Ascending aorta (tissue), 2 donors: ENCODE measurements around the gene ASIC3. TPM values are rescaled to one million over a fixed set of nuclear protein-coding genes. Genes with fewer than 3 reads are reported as not detected.

ENCODE experiments used
- DNase-seq, 2 donors: peaks; one replicate each; pipeline ENCODE4 v3.0.0-alpha.2; 2019; ENCODE audit warnings: low spot score in 2 of 2
- H3K27ac ChIP-seq, 2 donors: fragments of 200-600 bp; sonication (generic); one replicate each; pipeline ENCODE4 v1.5.1; 2016 to 2017; ENCODE audit warnings: mild to moderate bottlenecking in 1 of 2
- H3K27me3 ChIP-seq: fragments of 200-600 bp; sonication (generic); one replicate; pipeline ENCODE4 v1.5.1; 2017
- H3K36me3 ChIP-seq, 2 donors: fragments of 200-600 bp; sonication (generic); one replicate each; pipeline ENCODE4 v1.5.1; 2016
- H3K4me1 ChIP-seq, 2 donors: fragments of 200-600 bp; sonication (generic); one replicate each; pipeline ENCODE4 v1.5.1; 2016 to 2017; ENCODE audit warnings: mild to moderate bottlenecking in 1 of 2
- H3K4me3 ChIP-seq, 2 donors: fragments of 200-600 bp; sonication (generic); one replicate each; pipeline ENCODE4 v1.5.1; 2016 to 2017; ENCODE audit warnings: mild to moderate bottlenecking in 1 of 2
- H3K9me3 ChIP-seq, 2 donors: fragments of 200-600 bp; sonication (generic); one replicate each; pipeline ENCODE4 v1.5.1; 2016
- intact Hi-C: fragments of 100-400 bp; cut with DNase I; formaldehyde crosslinking; loops from one replicate; pipeline ENCODE4 v1.15.1; 2023
- total RNA-seq: library from RNA; depleted of rRNA; stranded (reverse); fragments of >200 nt; gene quantifications from one replicate; pipeline ENCODE4 v1.1.0, GENCODE V29; 2016
- TF ChIP-seq, protein P1 (sequence below), 3 experiments: fragments of 200-600 bp in 2 of 3; fragments of 450-650 bp in 1 of 3; sonication (generic) in 2 of 3; IDR thresholded peaks; one replicate each; pipeline ENCODE4 v1.5.1; 2016 to 2019; ENCODE audit warnings: antibody characterized with exemption in 3 of 3, mild to moderate bottlenecking in 1 of 3, moderate library complexity in 1 of 3

The ASIC3 gene
- total RNA-seq, 1 donor from 2014 or later: not detected

GRCh38 chr7:151017953-151018420 is 30.3 kb upstream of the ASIC3 start:
- intact Hi-C loops: loop anchor here (1.0 to 5.0 kb wide), 2 partner anchors 56 to 120 kb away; no protein-coding TSS in a partner anchor
- no peaks in the 10 kb centered on the region for H3K36me3 ChIP-seq
- H3K9me3 ChIP-seq: no peaks in the 10 kb centered on the region
- TF ChIP-seq, protein P1, sequence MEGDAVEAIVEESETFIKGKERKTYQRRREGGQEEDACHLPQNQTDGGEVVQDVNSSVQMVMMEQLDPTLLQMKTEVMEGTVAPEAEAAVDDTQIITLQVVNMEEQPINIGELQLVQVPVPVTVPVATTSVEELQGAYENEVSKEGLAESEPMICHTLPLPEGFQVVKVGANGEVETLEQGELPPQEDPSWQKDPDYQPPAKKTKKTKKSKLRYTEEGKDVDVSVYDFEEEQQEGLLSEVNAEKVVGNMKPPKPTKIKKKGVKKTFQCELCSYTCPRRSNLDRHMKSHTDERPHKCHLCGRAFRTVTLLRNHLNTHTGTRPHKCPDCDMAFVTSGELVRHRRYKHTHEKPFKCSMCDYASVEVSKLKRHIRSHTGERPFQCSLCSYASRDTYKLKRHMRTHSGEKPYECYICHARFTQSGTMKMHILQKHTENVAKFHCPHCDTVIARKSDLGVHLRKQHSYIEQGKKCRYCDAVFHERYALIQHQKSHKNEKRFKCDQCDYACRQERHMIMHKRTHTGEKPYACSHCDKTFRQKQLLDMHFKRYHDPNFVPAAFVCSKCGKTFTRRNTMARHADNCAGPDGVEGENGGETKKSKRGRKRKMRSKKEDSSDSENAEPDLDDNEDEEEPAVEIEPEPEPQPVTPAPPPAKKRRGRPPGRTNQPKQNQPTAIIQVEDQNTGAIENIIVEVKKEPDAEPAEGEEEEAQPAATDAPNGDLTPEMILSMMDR (IDR thresholded peaks at IDR 0.05): peak; percentile 70 to 92 (median 90)
- H3K4me1 ChIP-seq: peaks cover 12 to 15% of the 10 kb centered on the region in 2 donors
- peak overlapping the region; percentile 35 to 52 for H3K4me3 ChIP-seq
- peaks cover 18% of the 10 kb centered on the region for H3K27me3 ChIP-seq
- H3K27ac ChIP-seq: no peak overlapping the region
- peak in 1 of 2 donors; percentile 79 for DNase-seq

DNA sequence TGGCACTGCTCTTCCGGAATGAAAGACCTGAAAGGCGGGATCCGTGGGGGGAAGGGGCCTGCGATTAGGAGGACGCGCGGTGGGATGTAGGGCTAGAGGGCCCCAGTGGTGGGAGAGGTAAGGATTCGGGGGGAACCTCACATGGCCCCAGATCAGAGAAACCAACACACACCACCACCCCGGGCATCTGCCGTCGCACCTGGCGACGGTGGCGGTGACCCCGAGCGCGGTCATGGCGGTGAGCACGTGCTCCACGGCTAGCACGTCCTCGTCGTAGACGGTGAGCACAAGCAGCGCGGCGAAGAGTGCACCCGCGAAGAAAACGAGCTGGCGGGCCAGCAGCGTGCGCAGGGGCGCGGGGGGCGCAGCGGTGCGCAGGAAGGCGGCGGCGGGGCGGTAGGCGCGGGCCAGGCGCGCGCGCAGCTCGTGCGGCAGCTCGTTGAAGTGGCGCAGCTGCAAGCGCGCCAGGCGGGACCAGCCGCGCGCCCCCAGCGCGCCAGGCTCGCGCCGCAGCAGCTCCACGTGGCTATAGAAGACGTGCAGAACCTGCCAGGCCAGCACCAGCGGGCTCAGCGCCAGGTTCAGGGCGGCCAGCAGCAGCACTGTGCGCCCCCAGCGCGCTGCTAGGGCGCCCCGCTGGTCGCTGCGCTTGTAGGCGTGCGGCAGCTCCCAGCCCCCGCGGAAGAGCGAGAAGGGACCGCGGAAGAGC is 29.8 kb upstream of the ASIC3 start:
- Histone ChIP-seq H3K27me3 (peaks cover 12% of the 10 kb centered on the region), H3K4me3 (peak overlapping the region; percentile 35 to 52), H3K36me3 (no peaks in the 10 kb centered on the region), H3K9me3 (no peaks in the 10 kb centered on the region), H3K4me1 (peaks cover 7 to 12% of the 10 kb centered on the region in 2 donors), H3K27ac (no peak overlapping the region)
- no peak for DNase-seq
- TF ChIP-seq, protein P1 (IDR thresholded peaks at IDR 0.05): no peak
- intact Hi-C loops: loop anchor here (5.0 kb wide), 1 partner anchor 56 kb away; no protein-coding TSS in a partner anchor

DNA sequence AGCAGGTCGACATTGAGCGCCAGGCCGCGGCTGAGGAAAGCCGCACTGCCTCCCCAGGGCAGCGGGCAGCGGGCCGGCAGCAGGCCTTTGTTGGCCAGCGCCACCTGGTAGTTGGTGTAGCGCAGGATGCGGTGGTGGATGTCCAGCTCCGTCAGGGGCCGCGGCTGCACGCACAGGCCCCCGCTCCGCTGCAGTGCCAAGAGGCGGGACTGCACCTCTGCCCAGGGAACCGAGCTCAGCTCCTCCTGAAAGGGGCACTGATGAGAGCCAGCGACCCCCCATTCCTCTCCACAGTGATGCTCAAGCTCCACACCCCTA is 29.2 kb upstream of the ASIC3 start:
- Histone ChIP-seq H3K9me3 (no peaks in the 10 kb centered on the region), H3K4me1 (peaks cover 7% of the 10 kb centered on the region in 2 donors), H3K36me3 (no peaks in the 10 kb centered on the region), H3K27me3 (peaks cover 12% of the 10 kb centered on the region), H3K27ac (no peak overlapping the region), H3K4me3 (peak overlapping the region in 1 of 2 donors; percentile 52)
- TF ChIP-seq, protein P1 (IDR thresholded peaks at IDR 0.05): no peak
- intact Hi-C loops: loop anchor here (5.0 kb wide), 1 partner anchor 57 kb away; no protein-coding TSS in a partner anchor
- DNase-seq: no peak

DNA sequence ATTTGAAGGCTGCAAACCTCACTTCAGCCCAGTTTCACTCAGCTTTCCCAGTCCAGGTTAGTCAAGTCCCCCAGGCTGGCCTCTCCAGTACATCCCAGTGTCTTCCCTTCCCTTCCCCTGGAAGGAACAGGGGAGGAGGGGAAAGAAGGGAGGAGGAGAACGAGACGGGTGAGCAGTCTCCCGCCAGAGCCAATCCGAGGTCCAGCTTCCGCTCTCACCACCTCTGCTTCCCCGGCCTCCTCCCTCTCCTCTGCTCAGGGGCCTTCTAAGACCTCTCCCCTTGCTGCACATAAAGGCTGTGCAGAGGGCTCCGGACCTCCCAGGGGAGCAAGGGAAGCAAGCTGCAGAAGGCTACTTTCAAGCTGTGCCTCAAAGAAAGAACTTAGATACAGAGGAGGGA is 28.1 kb upstream of the ASIC3 start:
- Histone ChIP-seq H3K4me1 (peaks cover 5 to 7% of the 10 kb centered on the region in 2 donors), H3K36me3 (no peaks in the 10 kb centered on the region), H3K27me3 (peaks cover 12% of the 10 kb centered on the region), H3K27ac (no peak overlapping the region), H3K4me3 (no peak overlapping the region), H3K9me3 (no peaks in the 10 kb centered on the region)
- TF ChIP-seq, protein P1 (IDR thresholded peaks at IDR 0.05): no peak
- intact Hi-C loops: loop anchor here (10.0 kb wide), 1 partner anchor 1185 kb away; the partner anchor contains the start of gene ZNF862
- DNase-seq: no peak

DNA sequence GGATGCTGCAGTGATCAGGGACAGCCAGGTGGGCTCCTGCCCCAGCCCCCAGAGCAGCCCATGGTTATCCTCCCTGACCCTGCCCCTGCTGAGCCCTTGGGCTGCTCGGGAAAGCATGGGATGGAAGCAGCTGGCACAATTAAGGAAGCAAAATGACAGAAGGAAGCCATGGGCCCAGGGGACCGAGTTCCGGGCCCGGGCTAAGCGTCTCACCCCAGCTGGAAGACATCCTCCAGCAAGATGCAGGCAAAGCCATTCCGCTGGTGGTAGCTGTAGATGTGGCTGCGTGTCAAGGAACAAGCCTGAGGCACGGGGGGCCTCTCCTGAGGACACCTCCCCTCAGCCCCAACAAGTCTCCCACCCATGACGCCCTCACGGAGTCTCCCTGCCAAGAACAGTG is 25.1 kb upstream of the ASIC3 start:
- Histone ChIP-seq H3K4me1 (peaks cover 3% of the 10 kb centered on the region in 2 donors), H3K4me3 (no peak overlapping the region), H3K27ac (no peak overlapping the region), H3K36me3 (no peaks in the 10 kb centered on the region), H3K9me3 (no peaks in the 10 kb centered on the region), H3K27me3 (peaks cover 3% of the 10 kb centered on the region)
- intact Hi-C loops: loop anchor here (10.0 kb wide), 1 partner anchor 1188 kb away; the partner anchor contains the start of gene ZNF862
- DNase-seq: no peak
- TF ChIP-seq, protein P1 (IDR thresholded peaks at IDR 0.05): no peak
